Stimulated activated CD8-positive, alpha-beta memory T cell treated with anti-CD3 and anti-CD28 coated beads, Interleukin-4, amount 100 ng/mL, for 48 hours (primary cell): Measurements from ENCODE around the gene ZNF282.
A peak's percentile ranks its signal among the peaks of the same experiment; 100 is the strongest.

Experiments used
- DNase-seq: peaks from one replicate; pipeline ENCODE4 v3.0.0-alpha.2; 2020

ZNF282 gene

DNA sequence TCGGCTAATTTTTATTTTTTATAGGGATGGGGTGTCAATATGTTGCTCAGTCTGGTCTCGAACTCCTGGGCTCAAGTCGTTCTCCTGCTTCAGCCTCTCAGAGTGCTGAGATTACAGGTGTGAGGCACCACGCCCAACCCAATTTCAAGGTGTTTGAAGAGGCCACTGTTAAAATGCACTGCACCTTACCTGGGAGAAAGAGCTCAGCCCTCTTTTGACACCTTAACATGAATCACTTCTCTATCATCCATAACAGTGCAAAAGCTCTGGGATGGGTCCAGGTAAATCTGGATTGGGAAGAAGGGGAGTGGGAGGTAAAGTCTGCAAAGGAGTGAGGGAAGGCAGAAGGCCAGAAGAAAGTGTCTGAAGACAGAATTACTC lies 557 bp upstream of the ZNF282 start:
- DNase-seq = no peak

GRCh38 chr7:149196151-149196704 lies 882 bp downstream of the ZNF282 start:
- peak; percentile 40 for DNase-seq

- peak; percentile 43 for DNase-seq
Observed at GRCh38 chr7:149196705-149197171, 1.4 kb downstream of the ZNF282 start.

- DNase-seq = no peak
Observed at GRCh38 chr7:149197675-149198074, 2.3 kb downstream of the ZNF282 start.

DNA sequence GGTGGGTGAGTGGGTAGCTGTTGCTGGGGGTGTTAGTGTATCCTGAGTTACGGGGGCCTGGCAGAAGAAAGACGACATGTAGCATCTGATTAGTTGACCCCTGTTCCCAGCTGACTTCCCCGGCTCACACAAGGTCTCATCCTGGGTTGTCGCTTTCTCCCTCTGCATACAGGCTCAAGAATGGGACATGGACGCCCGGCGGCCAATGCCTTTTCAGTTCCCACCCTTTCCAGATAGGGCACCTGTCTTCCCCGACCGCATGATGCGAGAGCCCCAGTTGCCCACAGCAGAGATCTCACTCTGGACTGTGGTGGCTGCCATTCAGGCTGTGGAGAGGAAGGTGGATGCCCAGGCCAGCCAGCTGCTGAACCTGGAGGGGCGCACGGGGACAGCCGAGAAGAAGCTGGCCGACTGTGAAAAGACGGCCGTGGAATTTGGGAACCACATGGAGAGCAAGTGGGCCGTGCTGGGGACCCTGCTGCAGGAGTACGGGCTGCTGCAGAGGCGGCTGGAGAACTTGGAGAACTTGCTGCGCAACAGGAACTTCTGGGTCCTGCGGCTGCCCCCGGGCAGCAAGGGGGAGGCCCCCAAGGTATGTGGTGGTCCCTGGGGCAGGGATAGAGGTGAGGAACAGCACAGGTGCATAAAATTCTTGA lies 2.9 kb downstream of the ZNF282 start:
- no peak for DNase-seq

GRCh38 chr7:149199234-149199995 lies 4.1 kb downstream of the ZNF282 start:
- no peak for DNase-seq

GRCh38 chr7:149202831-149203231 lies 7.5 kb downstream of the ZNF282 start:
- peak; percentile 57 for DNase-seq

DNA sequence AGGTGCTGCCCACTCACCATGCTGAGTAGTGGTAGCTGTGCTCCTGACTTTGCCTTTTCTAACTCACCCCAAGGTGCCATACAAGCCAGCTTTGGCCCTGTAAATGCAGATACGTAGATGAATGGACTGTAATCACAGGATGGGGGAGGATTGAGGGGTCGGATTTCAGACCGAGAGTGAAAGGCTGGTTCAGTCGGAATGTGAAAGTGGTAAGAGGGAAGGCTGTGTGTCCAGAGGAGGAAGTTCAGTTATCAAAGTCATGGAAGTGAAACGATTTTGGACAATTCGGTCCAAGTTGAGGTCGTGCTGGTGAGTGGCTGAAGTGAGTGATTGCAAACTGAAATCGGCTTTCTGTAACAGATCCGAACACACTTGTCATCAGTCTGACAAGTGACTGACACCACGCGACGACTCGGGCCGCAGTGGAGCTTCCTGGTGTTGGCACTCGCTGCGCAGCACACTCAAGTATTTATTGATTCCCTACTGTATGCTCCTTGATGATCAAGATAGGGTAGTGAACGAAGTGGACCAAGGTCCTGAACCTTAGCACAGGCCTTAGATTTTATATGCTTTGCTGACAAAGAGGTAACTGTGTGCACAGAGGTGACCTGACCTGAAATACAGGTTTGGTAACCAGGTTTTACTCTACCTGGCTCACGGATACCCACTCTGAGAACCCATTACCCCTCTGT lies 10.5 kb downstream of the ZNF282 start:
- no peak for DNase-seq

DNA sequence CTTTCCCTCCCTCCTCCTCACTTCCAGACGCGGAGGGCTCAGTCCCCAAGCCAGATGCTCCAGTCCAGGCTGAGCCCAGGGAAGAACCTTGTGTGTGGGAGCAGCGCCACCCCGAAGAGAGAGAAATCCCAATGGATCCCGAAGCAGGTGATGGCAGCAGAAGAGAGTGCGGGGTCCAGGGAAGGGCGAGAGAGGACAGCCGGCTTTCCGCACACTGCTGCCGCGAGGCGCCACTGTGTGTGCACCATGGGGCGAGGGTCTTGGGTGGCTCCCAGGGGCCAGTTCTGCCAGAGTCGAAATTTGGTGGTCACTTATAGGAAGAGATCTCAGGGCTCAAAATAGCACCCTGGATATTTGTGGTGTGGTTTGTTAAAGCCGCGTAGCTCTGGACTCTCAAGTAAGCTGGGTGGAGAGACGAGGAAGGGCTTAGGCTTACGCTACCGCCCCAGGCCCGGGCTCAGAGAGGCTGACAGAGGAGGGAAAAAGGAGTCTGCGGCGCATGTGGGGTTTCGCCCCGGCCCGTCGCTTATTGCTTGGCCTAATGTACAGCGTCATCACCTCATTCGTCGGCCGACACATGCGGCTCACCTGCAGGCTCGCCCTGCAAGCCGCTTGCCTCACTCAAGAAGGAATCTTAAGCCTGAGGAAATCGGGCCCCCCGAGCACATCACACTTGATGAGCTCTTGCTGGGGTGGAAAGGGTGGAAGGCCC lies 12.1 kb downstream of the ZNF282 start:
- no peak for DNase-seq

DNA sequence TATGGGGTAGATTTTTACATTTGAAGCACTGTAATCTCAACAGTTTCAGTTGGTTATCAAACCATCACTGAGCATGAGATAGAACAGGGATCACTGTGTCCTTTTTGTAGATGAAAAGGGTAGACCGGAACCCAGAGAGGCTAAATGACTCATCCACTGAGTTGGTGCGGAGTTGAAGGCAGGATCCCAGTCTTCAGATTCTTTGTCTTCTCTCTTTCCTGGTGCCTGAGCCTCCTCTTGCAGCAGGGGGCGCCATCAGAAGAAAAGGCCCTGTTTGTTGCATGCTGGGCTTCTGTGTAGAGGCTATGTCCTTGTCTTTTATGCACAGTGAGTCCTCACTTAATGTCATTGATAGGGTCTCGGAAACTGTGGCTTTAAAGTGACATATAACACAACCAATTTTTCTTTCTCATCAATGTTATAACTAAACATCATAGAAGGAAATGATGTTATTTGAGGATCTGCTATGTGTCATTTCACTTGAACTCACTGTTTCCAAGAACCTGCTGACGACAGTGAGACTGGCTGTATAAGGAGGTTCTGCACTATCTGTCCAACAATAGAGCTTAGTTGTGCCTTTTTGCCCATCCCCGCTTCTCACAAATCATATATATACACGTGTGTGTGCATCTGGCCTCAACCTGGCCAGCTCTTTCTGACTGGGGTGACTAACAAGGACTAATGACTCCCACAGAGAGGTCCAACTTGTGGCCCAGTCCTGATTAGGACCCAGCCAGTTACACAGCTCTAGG lies 14.3 kb downstream of the ZNF282 start:
- peak; percentile 94 for DNase-seq

DNA sequence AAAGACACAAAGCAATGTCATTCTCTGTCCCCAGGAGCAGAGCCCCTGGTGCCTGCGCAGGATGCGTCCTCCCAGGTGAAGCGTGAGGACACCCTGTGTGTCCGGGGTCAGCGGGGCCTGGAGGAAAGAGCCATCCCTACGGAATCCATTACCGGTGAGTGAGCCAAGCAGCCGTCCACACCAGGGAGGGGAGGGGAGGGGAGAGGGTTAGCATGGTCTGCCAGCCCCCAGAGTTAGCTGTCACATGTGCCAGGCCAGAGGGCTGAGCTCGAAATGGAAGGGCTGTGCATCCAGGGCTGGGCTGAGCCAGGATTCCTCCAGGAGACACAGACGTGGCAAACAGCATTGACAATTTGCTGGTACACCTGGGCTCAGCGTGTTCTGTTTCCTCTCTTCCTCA lies 15.2 kb downstream of the ZNF282 start:
- DNase-seq = no peak

GRCh38 chr7:149214020-149214720 lies 18.8 kb downstream of the ZNF282 start:
- DNase-seq = no peak

DNA sequence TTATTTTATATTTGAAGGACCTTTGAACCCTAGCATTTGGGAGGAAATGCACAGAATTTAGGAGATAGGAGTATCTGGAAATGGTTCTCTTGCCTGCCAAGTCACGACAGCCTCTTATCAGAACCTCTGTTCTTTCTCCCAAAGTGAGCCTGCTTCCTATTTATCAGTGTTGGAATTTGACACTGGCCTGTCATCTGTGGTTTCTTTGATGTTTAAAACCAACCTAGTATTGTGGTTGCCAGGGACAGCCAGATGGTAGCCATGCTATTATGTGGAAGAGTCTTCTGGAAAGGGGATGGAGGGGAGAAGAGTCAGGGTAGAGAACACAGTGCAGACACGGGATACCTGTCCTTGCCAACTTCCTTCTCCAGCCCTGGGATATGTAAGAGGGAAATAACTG lies 21.1 kb downstream of the ZNF282 start:
- DNase-seq = no peak

GRCh38 chr7:149217570-149217969 lies 22.2 kb downstream of the ZNF282 start:
- DNase-seq = no peak

DNA sequence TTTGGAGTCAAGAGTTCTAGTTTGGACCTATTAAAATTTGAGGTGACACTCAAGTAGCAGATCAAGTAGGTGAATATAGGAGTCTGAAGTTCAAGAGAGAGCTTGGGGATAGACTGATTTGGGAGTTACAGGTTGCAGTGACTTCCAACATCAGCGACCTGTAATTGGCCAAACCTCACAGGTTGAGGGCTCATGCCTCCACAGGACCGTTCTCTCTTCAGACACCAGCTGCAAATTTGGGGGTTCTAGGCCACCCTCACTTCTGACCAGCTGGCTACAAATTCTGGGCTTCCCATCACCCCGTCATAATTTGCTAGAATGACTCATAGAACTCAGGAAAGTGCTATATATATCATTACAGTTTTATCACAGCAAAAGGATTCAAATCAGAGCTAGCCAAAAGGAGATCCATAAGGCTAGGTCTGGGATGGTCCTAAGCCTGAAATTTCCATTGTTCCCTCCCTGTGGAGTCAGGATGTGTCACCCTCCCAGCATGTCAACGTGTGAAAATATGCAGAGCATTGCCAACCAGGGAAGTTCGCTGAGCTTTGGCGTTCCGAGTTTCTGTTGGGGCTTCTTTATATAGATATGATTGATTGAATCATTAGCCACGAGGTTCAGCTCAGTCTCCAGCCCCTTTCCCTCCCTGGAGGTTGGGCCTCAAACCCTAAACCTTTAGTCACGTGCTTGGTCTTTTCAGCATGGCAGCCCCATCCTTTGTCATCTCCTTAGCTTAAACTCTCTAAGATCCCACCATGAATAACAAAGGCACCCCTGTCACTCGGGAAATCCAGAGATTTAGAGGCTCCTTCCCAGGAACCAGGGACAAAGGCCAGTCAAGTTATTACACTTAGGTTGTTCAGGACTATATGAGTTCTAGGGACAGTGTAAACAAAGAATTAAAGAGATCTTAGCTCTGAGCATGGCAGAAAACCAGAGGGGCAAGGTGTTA lies 23.4 kb downstream of the ZNF282 start:
- DNase-seq = no peak

GRCh38 chr7:149220534-149220933 lies 25.2 kb downstream of the ZNF282 start:
- DNase-seq = no peak

- DNase-seq = no peak
Observed at GRCh38 chr7:149223176-149223575, 27.8 kb downstream of the ZNF282 start.

DNA sequence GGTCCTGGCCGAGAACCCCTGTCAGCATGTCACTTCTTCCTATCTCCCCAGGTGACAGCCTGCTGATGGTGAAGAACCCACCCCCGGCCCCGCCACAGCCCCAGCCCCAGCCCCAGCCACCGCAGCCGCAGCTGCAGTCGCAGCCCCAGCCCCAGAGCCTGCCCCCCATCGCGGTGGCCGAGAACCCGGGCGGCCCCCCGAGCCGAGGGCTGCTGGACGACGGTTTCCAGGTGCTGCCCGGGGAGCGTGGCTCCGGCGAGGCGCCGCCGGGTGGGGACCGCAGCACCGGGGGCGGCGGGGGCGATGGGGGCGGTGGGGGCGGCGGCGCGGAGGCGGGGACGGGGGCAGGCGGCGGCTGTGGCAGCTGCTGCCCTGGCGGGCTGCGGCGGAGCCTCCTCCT lies 28.4 kb downstream of the ZNF282 start:
- no peak for DNase-seq

DNA sequence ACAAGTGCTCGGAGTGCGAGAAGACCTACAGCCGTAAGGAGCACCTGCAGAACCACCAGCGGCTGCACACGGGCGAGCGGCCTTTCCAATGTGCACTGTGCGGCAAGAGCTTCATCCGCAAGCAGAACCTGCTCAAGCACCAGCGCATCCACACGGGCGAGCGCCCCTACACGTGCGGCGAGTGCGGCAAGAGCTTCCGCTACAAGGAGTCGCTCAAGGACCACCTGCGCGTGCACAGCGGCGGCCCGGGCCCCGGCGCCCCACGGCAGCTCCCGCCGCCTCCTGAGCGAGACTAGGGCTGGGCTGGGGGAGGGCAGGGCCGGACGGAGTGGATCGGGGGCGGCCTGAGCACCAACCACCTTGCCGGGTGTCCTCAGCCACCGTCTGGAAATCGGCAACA lies 29.0 kb downstream of the ZNF282 start:
- DNase-seq = no peak

- no peak for DNase-seq
Observed at GRCh38 chr7:149225106-149225505, 29.8 kb downstream of the ZNF282 start.
